Measurements from ENCODE around the gene DBNL. TPM values are rescaled to one million over a fixed set of nuclear protein-coding genes. Genes with fewer than 3 reads are reported as not detected.

The DBNL gene
- total and polyA plus RNA-seq, 4 donors, result 26.1 to 60.2 (median 41.5) TPM

GRCh38 chr7:44057849-44058758, 13.6 kb downstream of the DBNL start:
- 93% methylated on average over 30 of the region's 30 CpGs for WGBS
- peaks cover 10 to 14% (median 12%) of the 10 kb centered on the region in 4 donors for H3K4me1 ChIP-seq (ENCODE audit: control insufficient read depth in 4 of 4, insufficient read depth in 4 of 4, low read length in 3 of 4)
- no peak overlapping the region for H3K9ac ChIP-seq (ENCODE audit: low read depth in 1 of 2, low read length in 2 of 2)
- TF ChIP-seq HNF4G (IDR thresholded peaks at IDR 0.05) (no peak), YY1 (IDR thresholded peaks at IDR 0.05) (no peak), SP1 (IDR thresholded peaks at IDR 0.05) (no peak), FOXA2 (IDR thresholded peaks at IDR 0.05) (no peak), CTCF (IDR thresholded peaks at IDR 0.05; ENCODE audit: low read depth, low read length, missing input control) (no peak), ZBTB33 (IDR thresholded peaks at IDR 0.05) (no peak), GABPA (IDR thresholded peaks at IDR 0.05 in 1 of 2, conservative IDR thresholded peaks at IDR 0.05 in 1 of 2) (no peak), EGR1 (IDR thresholded peaks at IDR 0.05; ENCODE audit: low read depth in 2 of 2) (no peak), FOXA1 (IDR thresholded peaks at IDR 0.05) (no peak), RXRA (IDR thresholded peaks at IDR 0.05) (no peak), RAD21 (IDR thresholded peaks at IDR 0.05) (no peak), MAX (IDR thresholded peaks at IDR 0.05) (no peak), JUND (IDR thresholded peaks at IDR 0.05) (no peak), TAF1 (conservative IDR thresholded peaks at IDR 0.05) (no peak)
- no peaks in the 10 kb centered on the region for H3K27me3 ChIP-seq (ENCODE audit: control insufficient read depth in 4 of 4, insufficient read depth in 4 of 4, low read length in 3 of 4)
- H3K27ac ChIP-seq (ENCODE audit: low read depth in 1 of 2, low read length in 2 of 2), result no peak overlapping the region
- H3K9me3 ChIP-seq (ENCODE audit: control insufficient read depth in 4 of 4, low read length in 3 of 4), result no peaks in the 10 kb centered on the region
- H3K4me3 ChIP-seq (ENCODE audit: low read depth in 1 of 3, low read length in 3 of 3), result no peak overlapping the region
- DNase-seq (ENCODE audit: low spot score), result no peak
- peaks cover 19 to 60% (median 34%) of the 10 kb centered on the region in 4 donors for H3K36me3 ChIP-seq (ENCODE audit: control insufficient read depth in 4 of 4, insufficient read depth in 3 of 4, low read depth in 1 of 4, low read length in 3 of 4)

GRCh38 chr7:44058759-44059218, 14.3 kb downstream of the DBNL start:
- H3K4me1 ChIP-seq (ENCODE audit: control insufficient read depth in 4 of 4, insufficient read depth in 4 of 4, low read length in 3 of 4), result peaks cover 10 to 20% (median 14%) of the 10 kb centered on the region in 4 donors
- no peaks in the 10 kb centered on the region for H3K27me3 ChIP-seq (ENCODE audit: control insufficient read depth in 4 of 4, insufficient read depth in 4 of 4, low read length in 3 of 4)
- no peak for DNase-seq (ENCODE audit: low spot score)
- H3K4me3 ChIP-seq (ENCODE audit: low read depth in 1 of 3, low read length in 3 of 3), result no peak overlapping the region
- no peaks in the 10 kb centered on the region for H3K9me3 ChIP-seq (ENCODE audit: control insufficient read depth in 4 of 4, low read length in 3 of 4)
- 97% methylated on average over 7 of the region's 7 CpGs for WGBS
- no peak overlapping the region for H3K9ac ChIP-seq (ENCODE audit: low read depth in 1 of 2, low read length in 2 of 2)
- H3K27ac ChIP-seq (ENCODE audit: low read depth in 1 of 2, low read length in 2 of 2), result no peak overlapping the region
- peaks cover 19 to 57% (median 33%) of the 10 kb centered on the region in 4 donors for H3K36me3 ChIP-seq (ENCODE audit: control insufficient read depth in 4 of 4, insufficient read depth in 3 of 4, low read depth in 1 of 4, low read length in 3 of 4)
- no peak for TF ChIP-seq CTCF (IDR thresholded peaks at IDR 0.05; ENCODE audit: low read depth, low read length, missing input control)
- TF ChIP-seq RXRA (IDR thresholded peaks at IDR 0.05), result no peak
- no peak for TF ChIP-seq MAX (IDR thresholded peaks at IDR 0.05)
- TF ChIP-seq FOXA1 (IDR thresholded peaks at IDR 0.05), result no peak
- TF ChIP-seq FOXA2 (IDR thresholded peaks at IDR 0.05), result no peak
- TF ChIP-seq RAD21 (IDR thresholded peaks at IDR 0.05), result no peak
- TF ChIP-seq REST (IDR thresholded peaks at IDR 0.05), result no peak
- no peak for TF ChIP-seq SP1 (IDR thresholded peaks at IDR 0.05)
- no peak for TF ChIP-seq TAF1 (conservative IDR thresholded peaks at IDR 0.05)
- no peak for TF ChIP-seq JUND (IDR thresholded peaks at IDR 0.05)
- no peak for TF ChIP-seq ZBTB33 (IDR thresholded peaks at IDR 0.05)
- no peak for TF ChIP-seq ATF3 (IDR thresholded peaks at IDR 0.05)
- TF ChIP-seq NR2F2 (IDR thresholded peaks at IDR 0.05), result no peak

Measured in liver (tissue), 9 donors.